Testis (tissue), 3 donors: ENCODE results near the gene CORT. TPM values are rescaled to one million over a fixed set of nuclear protein-coding genes. Genes with fewer than 3 reads are reported as not detected.
"Not testable (repeated sequence)": the region's sequence is repeated elsewhere in the genome, so short reads cannot be mapped to it uniquely, and the experiment has no call there.

Source experiments
- DNase-seq: peaks from one replicate; pipeline ENCODE4 v3.0.0-alpha.2; 2019
- H3K27ac ChIP-seq, 2 donors: fragments of 200-600 bp; sonication (generic); one replicate each; pipeline ENCODE4 v1.5.1; 2019
- H3K27me3 ChIP-seq: fragments of 200-600 bp; sonication (generic); one replicate; pipeline ENCODE4 v1.5.1; 2019
- H3K36me3 ChIP-seq: fragments of 200-600 bp; sonication (generic); one replicate; pipeline ENCODE4 v1.5.1; 2017; ENCODE audit warnings: low read depth; ENCODE audit errors: missing control alignments
- H3K4me1 ChIP-seq: fragments of 200-600 bp; sonication (generic); one replicate; pipeline ENCODE4 v1.5.1; 2019
- H3K4me3 ChIP-seq, 2 donors: fragments of 200-600 bp; sonication (generic); one replicate each; pipeline ENCODE4 v1.5.1; 2017 to 2019
- H3K9me3 ChIP-seq: fragments of 200-600 bp; sonication (generic); one replicate; pipeline ENCODE4 v1.5.1; 2017
- CTCF ChIP-seq, 3 experiments: fragments of 450-650 bp in 2 of 3; fragments of 200-600 bp in 1 of 3; sonication (generic) in 1 of 3; IDR thresholded peaks; one replicate each; pipeline ENCODE4 v1.5.1; 2016 to 2019; ENCODE audit warnings: antibody characterized with exemption in 3 of 3, mild to moderate bottlenecking in 2 of 3, moderate library complexity in 1 of 3
- POLR2A ChIP-seq: fragments of 450-650 bp; IDR thresholded peaks from one replicate; pipeline ENCODE4 v1.6.1; 2017; ENCODE audit warnings: antibody characterized with exemption, mild to moderate bottlenecking, moderate library complexity
- WGBS, 2 donors: methylation state at CpG; one replicate each; pipeline ENCODE4 v1.1.5; 2018; 5-methylcytosine and 5-hydroxymethylcytosine counted together
- intact Hi-C: fragments of 100-400 bp; cut with DNase I; formaldehyde crosslinking; loops from one replicate; pipeline ENCODE4 v1.15.1; 2023; ENCODE audit warnings: low total_unique reads
- polyA plus RNA-seq: library from polyadenylated mRNA; stranded (reverse); fragments of 350-450 nt; fragmentation: Illumina TruSeq; extraction: RNeasy Lipid Tissue Mini Kit (QIAGEN cat#74804); gene quantifications from one replicate; pipeline ENCODE4 v1.2.3, GENCODE V29; 2014; ENCODE audit warnings: low read depth, low replicate concordance; ENCODE audit not compliant: insufficient read depth
- total RNA-seq, 2 donors: library from RNA; depleted of rRNA; stranded (reverse); fragments of >200 nt; gene quantifications; one replicate each; pipeline ENCODE4 v1.2.3, GENCODE V29; 2016

Gene CORT
- total and polyA plus RNA-seq, 3 donors from 2014 or later, result 0.62 to 1.4 (median 0.98) TPM

DNA sequence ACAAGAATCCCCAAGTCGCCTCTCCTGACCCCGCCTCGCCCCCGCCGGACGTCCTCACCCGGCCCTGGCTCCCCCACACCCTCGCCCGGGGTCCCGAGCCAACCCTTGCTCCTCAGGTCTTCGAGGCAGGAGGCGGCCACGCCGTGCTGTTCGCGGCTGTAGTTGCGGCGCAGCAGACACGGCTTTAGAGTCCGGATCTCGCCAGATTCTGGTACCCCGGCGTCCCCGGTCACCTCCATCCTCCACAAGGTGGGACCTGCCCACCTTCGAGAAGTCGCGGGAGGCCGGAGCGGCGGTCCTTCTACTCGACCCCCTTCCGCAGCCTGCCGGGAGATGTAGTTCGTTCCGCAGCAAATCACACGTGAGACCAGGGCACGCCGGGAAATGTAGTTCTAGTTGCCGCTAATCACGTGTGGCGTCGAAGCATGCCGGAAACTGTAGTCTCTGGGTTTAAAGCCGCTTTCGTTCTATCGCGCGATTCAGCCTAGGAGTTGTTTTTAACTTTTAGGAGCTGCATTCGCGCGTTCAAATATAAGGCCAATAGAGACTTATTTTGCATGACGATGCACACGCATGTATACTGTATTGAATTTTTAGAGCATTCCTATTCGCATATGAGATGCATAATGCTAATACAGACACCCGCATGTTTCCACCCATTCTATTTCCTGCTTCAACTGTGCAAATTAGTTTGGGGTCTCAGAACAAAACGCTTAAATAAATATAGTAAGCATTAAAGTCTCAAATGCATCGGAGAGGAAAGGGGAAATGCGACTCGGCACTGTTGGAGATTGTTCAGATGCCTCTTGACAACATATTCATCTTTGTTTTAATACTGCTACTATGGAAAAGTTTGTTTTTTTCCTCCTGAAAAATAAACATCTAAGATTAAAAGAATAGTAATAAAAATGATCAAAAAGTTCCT is 22.7 kb downstream of the CORT start, which contains the start of gene DFFA:
DFFA (minus strand) TSS at position 310 of the 925 bp plus-strand sequence; CDS start at position 239, 71 bp downstream.
- H3K4me1 ChIP-seq, result peaks cover 21% of the 10 kb centered on the region
- H3K36me3 ChIP-seq, result no peaks in the 10 kb centered on the region
- H3K27ac ChIP-seq, result peak within 1 kb of the TSS; percentile 62 to 65
- DNase-seq, result peak; percentile 99
- no peaks in the 10 kb centered on the region for H3K27me3 ChIP-seq
- peak within 1 kb of the TSS; percentile 68 to 72 for H3K4me3 ChIP-seq
- H3K9me3 ChIP-seq, result no peaks in the 10 kb centered on the region
- TF ChIP-seq POLR2A, result peak; percentile 65
- no peak for TF ChIP-seq CTCF (IDR thresholded peaks at IDR 0.05)
- 1 to 2% methylated on average over 25 to 59 of the region's 59 CpGs for WGBS, 2 donors
- intact Hi-C loops, result no loop called here

DNA sequence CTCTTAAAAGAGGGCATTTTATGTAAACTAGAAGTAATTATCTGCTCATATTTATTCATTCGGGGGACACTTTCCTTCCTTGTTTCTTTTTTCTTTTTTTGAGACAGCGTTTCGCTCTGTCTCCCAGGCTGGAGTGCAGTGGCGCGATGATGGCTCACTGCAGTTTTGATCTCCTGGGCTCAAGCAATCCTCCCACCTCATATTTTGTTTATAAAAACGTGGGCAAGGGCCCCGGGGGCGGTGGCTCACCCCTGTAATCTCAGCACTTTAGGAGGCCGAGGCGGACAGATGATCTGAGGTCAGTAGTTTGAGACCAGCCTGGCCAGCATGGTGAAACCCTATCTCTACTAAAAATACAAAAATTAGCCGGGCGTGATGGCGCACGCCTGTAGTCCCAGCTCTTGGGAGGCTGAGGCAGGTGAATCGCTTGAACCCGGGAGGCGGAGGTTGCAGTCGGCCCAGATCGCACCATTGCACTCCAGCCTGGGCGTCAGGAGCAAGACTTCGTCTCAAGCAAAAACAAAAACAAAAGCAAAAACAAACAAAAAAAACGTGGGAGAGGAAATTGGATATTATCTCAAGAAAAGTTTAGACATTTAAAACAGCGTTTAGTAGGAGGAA is 23.4 kb downstream of the CORT start:
- DNase-seq, result no peak
- 49 to 70% methylated on average over 23 of the region's 23 CpGs for WGBS, 2 donors
- TF ChIP-seq POLR2A, result no peak
- TF ChIP-seq CTCF (IDR thresholded peaks at IDR 0.05), result no peak
- intact Hi-C loops, result no loop called here
- H3K27ac ChIP-seq, result no peak overlapping the region
- H3K4me1 ChIP-seq, result peaks cover 21% of the 10 kb centered on the region
- H3K4me3 ChIP-seq, result peak overlapping the region; percentile 68 to 72
- no peaks in the 10 kb centered on the region for H3K36me3 ChIP-seq
- H3K9me3 ChIP-seq, result no peaks in the 10 kb centered on the region
- no peaks in the 10 kb centered on the region for H3K27me3 ChIP-seq

DNA sequence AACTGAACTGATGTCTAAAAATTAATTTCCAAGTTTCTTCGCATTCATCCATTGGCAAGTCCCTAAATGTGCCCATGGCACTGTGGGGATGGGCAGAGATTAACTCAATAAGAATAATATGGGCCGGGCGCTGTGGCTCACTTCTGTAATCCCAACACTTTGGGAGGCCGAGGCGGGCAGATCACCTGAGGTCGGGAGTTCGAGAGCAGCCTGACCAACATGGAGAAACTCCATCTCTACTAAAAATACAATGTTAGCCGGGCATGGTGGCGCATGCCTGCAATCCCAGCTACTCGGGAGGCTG is 24.4 kb downstream of the CORT start:
- intact Hi-C loops, H3K9me3 ChIP-seq, DNase-seq, H3K27ac ChIP-seq, H3K27me3 ChIP-seq, H3K36me3 ChIP-seq: not testable (repeated sequence)
- peak overlapping the region; percentile 77 to 95 for H3K4me3 ChIP-seq
- 58 to 60% methylated on average over 10 of the region's 10 CpGs for WGBS, 2 donors
- peaks cover 21% of the 10 kb centered on the region for H3K4me1 ChIP-seq

DNA sequence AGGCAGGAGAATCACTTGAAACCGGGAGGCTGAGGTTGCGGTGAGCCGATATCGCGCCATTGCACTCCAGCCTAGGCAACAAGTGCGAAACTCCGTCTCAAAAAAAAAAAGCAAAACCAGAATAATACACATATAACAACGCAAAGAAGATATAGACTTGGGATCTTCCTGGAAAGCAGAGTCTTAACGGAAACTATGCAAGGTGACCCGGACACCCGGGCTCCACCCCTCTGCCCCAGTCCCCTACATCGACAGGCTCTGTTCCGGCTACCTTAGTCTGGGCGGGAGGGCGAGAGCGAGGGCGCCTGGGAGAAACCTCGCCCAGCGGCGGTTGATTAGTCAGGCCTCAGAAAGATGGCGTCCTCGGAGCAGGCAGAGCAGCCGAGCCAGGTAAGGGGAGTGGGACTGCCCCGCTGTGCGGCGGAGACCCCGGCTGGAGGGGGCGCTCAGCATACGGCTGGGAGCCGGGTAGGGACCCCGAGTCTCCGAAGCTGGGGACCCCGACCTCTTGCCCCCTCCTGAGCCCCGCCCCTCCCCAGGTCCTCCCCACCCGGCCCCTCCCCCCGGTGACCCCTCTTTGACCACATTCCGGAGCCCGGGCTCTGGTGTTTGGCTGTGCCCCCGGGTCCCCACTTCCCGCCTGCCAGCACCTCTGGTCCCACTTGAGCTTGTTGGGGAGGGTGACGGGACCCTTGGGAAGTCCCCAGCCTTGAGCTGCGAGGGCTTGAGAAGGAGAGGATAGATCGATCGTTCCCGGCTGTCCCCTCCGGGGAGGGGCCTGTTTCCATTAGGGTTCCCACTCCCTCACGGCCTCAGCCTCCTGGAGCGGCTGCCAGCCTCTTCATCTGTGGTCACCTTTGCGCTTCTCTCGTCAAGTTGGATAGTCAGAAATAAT is 25.0 kb downstream of the CORT start, which contains the start of gene PEX14:
PEX14 (plus strand) TSS at position 338 of the 895 bp plus-strand sequence; CDS start at position 355, 17 bp downstream.
- intact Hi-C loops, result no loop called here
- 7 to 11% methylated on average over 24 to 44 of the region's 50 CpGs for WGBS, 2 donors

More for the DNA sequence above, 25.0 kb downstream of the CORT start, which contains the start of gene PEX14:
- DNase-seq, result peak; percentile 92
- no peaks in the 10 kb centered on the region for H3K27me3 ChIP-seq
- TF ChIP-seq CTCF (IDR thresholded peaks at IDR 0.05), result no peak
- no peak for TF ChIP-seq POLR2A
- H3K4me3 ChIP-seq, result peak within 1 kb of the TSS; percentile 77 to 95
- H3K4me1 ChIP-seq, result peaks cover 21% of the 10 kb centered on the region
- H3K27ac ChIP-seq, result peak within 1 kb of the TSS; percentile 79 to 84
- H3K9me3 ChIP-seq, result no peaks in the 10 kb centered on the region
- no peaks in the 10 kb centered on the region for H3K36me3 ChIP-seq
